Measurements from ENCODE around the gene FADS3. TPM values are rescaled to one million over a fixed set of nuclear protein-coding genes. Genes with fewer than 3 reads are reported as not detected.
A peak's percentile ranks its signal among the peaks of the same experiment; 100 is the strongest.

Gene FADS3, protein sequence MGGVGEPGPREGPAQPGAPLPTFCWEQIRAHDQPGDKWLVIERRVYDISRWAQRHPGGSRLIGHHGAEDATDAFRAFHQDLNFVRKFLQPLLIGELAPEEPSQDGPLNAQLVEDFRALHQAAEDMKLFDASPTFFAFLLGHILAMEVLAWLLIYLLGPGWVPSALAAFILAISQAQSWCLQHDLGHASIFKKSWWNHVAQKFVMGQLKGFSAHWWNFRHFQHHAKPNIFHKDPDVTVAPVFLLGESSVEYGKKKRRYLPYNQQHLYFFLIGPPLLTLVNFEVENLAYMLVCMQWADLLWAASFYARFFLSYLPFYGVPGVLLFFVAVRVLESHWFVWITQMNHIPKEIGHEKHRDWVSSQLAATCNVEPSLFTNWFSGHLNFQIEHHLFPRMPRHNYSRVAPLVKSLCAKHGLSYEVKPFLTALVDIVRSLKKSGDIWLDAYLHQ
- 4.5 and 13.4 TPM in 2 replicates for total RNA-seq (2016; rRNA removed; fragmentation: Illumina TruSeq; extraction: Trizol)
- total RNA-seq (2016; cell fraction: cytosol; rRNA removed; fragmentation: Illumina TruSeq; extraction: Trizol; ENCODE audit: low read depth): 8.3 and 10.6 TPM in 2 replicates
- 3.4 and 13.2 TPM in 2 replicates for total RNA-seq (2016; cell fraction: insoluble cytoplasmic fraction; rRNA removed; fragmentation: Illumina TruSeq; extraction: Trizol)
- total RNA-seq (2016; cell fraction: membrane; rRNA removed; fragmentation: Illumina TruSeq; extraction: Trizol): 7.7 and 10.7 TPM in 2 replicates
- total RNA-seq (2016; cell fraction: nucleus; rRNA removed; fragmentation: Illumina TruSeq; extraction: Trizol): 12.9 and 21.0 TPM in 2 replicates
- 23.2 and 36.6 TPM in 2 replicates for polyA plus RNA-seq (2011; rRNA removed)
- 13.7 and 17.5 TPM in 2 replicates for polyA plus RNA-seq (2011; cell fraction: cytosol; rRNA removed)
- 236 and 242 TPM in 2 replicates for polyA plus RNA-seq (2011; cell fraction: nucleus; rRNA removed)
- 5.1 and 11.5 TPM in 2 replicates for polyA plus RNA-seq (2012)
- polyA plus RNA-seq (2016; cell fraction: cytosol; fragmentation: Illumina TruSeq; extraction: Trizol; ENCODE audit: low read depth): 8.0 and 9.6 TPM in 2 replicates
- polyA plus RNA-seq (2016; cell fraction: insoluble cytoplasmic fraction; fragmentation: Illumina TruSeq; extraction: Trizol; ENCODE audit: low read depth): 4.7 and 5.0 TPM in 2 replicates
- polyA plus RNA-seq (2016; cell fraction: membrane; fragmentation: Illumina TruSeq; extraction: Trizol; ENCODE audit: low read depth): 7.9 and 9.0 TPM in 2 replicates
- polyA plus RNA-seq (2016; cell fraction: nucleus; fragmentation: Illumina TruSeq; extraction: Trizol; ENCODE audit: insufficient read depth, low read depth): 36.8 and 37.1 TPM in 2 replicates
- 30.7 and 67.4 TPM in 2 replicates for polyA minus RNA-seq (2011; rRNA and poly(A)+ RNA removed; ENCODE audit: low replicate concordance)
- polyA minus RNA-seq (2011; cell fraction: cytosol; rRNA and poly(A)+ RNA removed): 10.5 and 13.0 TPM in 2 replicates
- polyA minus RNA-seq (2011; cell fraction: nucleus; rRNA and poly(A)+ RNA removed): 10.9 and 15.8 TPM in 2 replicates
- percentile 47 among the genes with signal in this experiment for Bru-seq, nascent RNA
- percentile 62 among the genes with signal in this experiment for BruChase-seq, experiment 1, labeled RNA remaining after a 6-hour chase
- percentile 50 among the genes with signal in this experiment for BruChase-seq, experiment 2, labeled RNA remaining after a 2-hour chase
- long read RNA-seq, experiment 1, partial matches to known transcripts: 3 of 6 reads
- long read RNA-seq, experiment 1, other reads (novel, unspliced or antisense): 1 of 6 reads
- long read RNA-seq, experiment 2, transcript FADS3-201 (12 exons, 1,779 nt): major isoform, 33 of 61 reads
- long read RNA-seq, experiment 2, partial matches to known transcripts: 14 of 61 reads
- long read RNA-seq, experiment 2, other reads (novel, unspliced or antisense): 13 of 61 reads

DNA sequence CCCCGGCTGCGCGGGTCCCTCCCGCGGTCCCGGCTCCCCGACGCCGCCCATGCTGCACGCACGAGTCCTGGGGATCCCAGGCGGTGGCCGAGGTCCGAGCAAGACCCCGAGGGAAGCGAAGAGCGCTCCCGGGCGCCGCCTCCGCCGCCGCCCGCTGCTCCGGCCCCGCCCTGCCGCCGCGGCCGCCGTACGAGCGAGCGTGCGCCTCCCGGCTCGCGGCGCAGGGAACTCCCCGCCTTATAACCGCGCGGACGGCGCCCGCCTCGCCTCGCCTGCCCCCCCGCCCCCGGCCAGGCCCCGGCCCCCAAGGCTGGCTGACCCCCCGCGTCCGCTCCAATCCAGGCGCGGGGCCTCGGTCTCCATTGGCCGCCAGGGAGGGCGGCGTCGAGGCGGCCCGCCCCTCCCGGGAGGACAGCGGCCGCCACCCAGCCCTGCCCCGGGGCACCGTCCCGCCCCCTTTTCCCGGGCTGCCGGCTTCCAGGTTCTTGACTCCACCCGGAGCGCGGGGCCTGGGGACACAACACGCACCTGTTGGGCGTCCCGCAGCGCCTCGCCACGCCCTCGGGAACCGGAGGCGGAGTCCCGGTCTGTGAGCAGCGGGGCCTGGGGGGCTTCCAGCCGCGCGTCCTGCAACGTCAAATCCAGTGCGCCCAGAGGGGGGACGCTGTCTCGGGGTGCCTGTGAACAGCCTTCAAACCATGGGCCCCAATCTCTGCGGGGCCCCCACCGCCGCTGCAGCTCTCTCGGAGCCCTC, at the start of gene FADS3:
Gene FADS3 (minus strand): TSS at position 215 of the 754 bp plus-strand sequence. CDS start 164 bp downstream, at position 51.
- Histone ChIP-seq H3K4me3 (replicated peaks in 1 of 3; ENCODE audit: insufficient read depth in 1 of 3, low read depth in 2 of 3, low read length in 3 of 3) (peak within 1 kb of the TSS; percentile 60 to 86 (median 68)), H3K4me1 (ENCODE audit: insufficient read depth, low read length) (peaks cover 14% of the 10 kb centered on the region), H3K36me3 (replicated peaks in 1 of 2; ENCODE audit: control insufficient read depth in 1 of 2, insufficient read depth in 2 of 2, low read length in 2 of 2) (no peaks in the 10 kb centered on the region), H3K27ac (ENCODE audit: extremely low read length, insufficient read depth, low read length) (no peak within 1 kb of the TSS), H2AFZ (ENCODE audit: low read length) (no peak within 1 kb of the TSS), H4K20me1 (ENCODE audit: insufficient read depth, low read length) (no peaks in the 10 kb centered on the region), H3K27me3 (ENCODE audit: control insufficient read depth in 1 of 2, insufficient read depth in 2 of 2, low read length in 2 of 2) (no peaks in the 10 kb centered on the region), H3K4me2 (ENCODE audit: low read depth, low read length) (peak within 1 kb of the TSS; percentile 100), H3K9ac (ENCODE audit: insufficient read depth, low read depth, low read length) (peak within 1 kb of the TSS; percentile 72), H3K9me3 (ENCODE audit: low read length) (no peaks in the 10 kb centered on the region), H3K79me2 (ENCODE audit: insufficient read depth, low read length) (no peaks in the 10 kb centered on the region)
- in situ Hi-C loops (cut with HindIII; ENCODE audit: extremely low pct_ligation_motif_present, low pct_unique_long_range_greater_than_20kb): no loop called here
- DNase-seq (ENCODE audit: low spot score) (peak; percentile 77), FAIRE-seq (no peak), ATAC-seq (peak; percentile 86)
- no TSS peak for BruUV-seq (replicated peaks)
- WGBS (ENCODE audit: low lambda C conversion rate): 1% methylated on average over 13 of the region's 96 CpGs
- ChIA-PET CTCF (ENCODE audit: low intra/inter-chr PET ratio, low total read pairs) (interaction anchor here (1.2 kb wide), 1 partner anchor 95 kb away, joined by 4 read pairs; no protein-coding TSS in a partner anchor), POLR2A (interaction anchor here (1.5 to 2.0 kb wide), 2 partner anchors 13 to 21 kb away, joined by 4 to 5 read pairs; no protein-coding TSS in a partner anchor)
- intact Hi-C loops (cut with micrococcal nuclease; ENCODE audit: unreplicated experiment): no loop called here
- TF ChIP-seq, protein P1, sequence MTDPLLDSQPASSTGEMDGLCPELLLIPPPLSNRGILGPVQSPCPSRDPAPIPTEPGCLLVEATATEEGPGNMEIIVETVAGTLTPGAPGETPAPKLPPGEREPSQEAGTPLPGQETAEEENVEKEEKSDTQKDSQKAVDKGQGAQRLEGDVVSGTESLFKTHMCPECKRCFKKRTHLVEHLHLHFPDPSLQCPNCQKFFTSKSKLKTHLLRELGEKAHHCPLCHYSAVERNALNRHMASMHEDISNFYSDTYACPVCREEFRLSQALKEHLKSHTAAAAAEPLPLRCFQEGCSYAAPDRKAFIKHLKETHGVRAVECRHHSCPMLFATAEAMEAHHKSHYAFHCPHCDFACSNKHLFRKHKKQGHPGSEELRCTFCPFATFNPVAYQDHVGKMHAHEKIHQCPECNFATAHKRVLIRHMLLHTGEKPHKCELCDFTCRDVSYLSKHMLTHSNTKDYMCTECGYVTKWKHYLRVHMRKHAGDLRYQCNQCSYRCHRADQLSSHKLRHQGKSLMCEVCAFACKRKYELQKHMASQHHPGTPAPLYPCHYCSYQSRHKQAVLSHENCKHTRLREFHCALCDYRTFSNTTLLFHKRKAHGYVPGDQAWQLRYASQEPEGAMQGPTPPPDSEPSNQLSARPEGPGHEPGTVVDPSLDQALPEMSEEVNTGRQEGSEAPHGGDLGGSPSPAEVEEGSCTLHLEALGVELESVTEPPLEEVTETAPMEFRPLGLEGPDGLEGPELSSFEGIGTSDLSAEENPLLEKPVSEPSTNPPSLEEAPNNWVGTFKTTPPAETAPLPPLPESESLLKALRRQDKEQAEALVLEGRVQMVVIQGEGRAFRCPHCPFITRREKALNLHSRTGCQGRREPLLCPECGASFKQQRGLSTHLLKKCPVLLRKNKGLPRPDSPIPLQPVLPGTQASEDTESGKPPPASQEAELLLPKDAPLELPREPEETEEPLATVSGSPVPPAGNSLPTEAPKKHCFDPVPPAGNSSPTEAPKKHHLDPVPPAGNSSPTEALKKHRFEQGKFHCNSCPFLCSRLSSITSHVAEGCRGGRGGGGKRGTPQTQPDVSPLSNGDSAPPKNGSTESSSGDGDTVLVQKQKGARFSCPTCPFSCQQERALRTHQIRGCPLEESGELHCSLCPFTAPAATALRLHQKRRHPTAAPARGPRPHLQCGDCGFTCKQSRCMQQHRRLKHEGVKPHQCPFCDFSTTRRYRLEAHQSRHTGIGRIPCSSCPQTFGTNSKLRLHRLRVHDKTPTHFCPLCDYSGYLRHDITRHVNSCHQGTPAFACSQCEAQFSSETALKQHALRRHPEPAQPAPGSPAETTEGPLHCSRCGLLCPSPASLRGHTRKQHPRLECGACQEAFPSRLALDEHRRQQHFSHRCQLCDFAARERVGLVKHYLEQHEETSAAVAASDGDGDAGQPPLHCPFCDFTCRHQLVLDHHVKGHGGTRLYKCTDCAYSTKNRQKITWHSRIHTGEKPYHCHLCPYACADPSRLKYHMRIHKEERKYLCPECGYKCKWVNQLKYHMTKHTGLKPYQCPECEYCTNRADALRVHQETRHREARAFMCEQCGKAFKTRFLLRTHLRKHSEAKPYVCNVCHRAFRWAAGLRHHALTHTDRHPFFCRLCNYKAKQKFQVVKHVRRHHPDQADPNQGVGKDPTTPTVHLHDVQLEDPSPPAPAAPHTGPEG (CRISPR knock-in tag; IDR thresholded peaks at IDR 0.05): 0 out of 2 replicates have a peak, but pooled peaks have one; percentile 38
- TF ChIP-seq SPEN (CRISPR knock-in tag; IDR thresholded peaks at IDR 0.05; ENCODE audit: low read depth) (0 out of 2 replicates have a peak, but pooled peaks have one; percentile 46), SP2 (CRISPR knock-in tag; IDR thresholded peaks at IDR 0.05) (peak; percentile 71), HNRNPH1 (optimal IDR thresholded peaks at IDR 0.05; ENCODE audit: low read depth, low read length) (no peak), CREB1 (IDR thresholded peaks at IDR 0.05) (no peak), CREB1 (CRISPR knock-in tag; IDR thresholded peaks at IDR 0.05) (no peak), SAP130 (CRISPR knock-in tag; IDR thresholded peaks at IDR 0.05; ENCODE audit: low read depth) (peak; percentile 35; the same call in 1 of the 2 replicates), ZNF720 (CRISPR knock-in tag; IDR thresholded peaks at IDR 0.05) (no peak)
- TF ChIP-seq, protein P2, sequence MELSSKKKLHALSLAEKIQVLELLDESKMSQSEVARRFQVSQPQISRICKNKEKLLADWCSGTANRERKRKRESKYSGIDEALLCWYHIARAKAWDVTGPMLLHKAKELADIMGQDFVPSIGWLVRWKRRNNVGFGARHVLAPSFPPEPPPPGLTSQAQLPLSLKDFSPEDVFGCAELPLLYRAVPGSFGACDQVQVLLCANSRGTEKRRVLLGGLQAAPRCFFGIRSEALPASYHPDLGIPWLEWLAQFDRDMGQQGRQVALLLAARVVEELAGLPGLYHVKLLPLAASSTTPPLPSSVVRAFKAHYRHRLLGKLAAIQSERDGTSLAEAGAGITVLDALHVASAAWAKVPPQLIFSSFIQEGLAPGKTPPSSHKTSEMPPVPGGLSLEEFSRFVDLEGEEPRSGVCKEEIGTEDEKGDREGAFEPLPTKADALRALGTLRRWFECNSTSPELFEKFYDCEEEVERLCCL (CRISPR knock-in tag; IDR thresholded peaks at IDR 0.05; ENCODE audit: borderline replicate concordance): no peak
